ENCODE results near the gene DUSP19.

The DUSP19 gene

GRCh38 chr2:183049420-183049819 lies 29.1 kb upstream of the DUSP19 start:
- H3K4me3 ChIP-seq (ENCODE audit: control insufficient read depth, low read depth, low read length) = no peak overlapping the region
- TF ChIP-seq, protein P1, sequence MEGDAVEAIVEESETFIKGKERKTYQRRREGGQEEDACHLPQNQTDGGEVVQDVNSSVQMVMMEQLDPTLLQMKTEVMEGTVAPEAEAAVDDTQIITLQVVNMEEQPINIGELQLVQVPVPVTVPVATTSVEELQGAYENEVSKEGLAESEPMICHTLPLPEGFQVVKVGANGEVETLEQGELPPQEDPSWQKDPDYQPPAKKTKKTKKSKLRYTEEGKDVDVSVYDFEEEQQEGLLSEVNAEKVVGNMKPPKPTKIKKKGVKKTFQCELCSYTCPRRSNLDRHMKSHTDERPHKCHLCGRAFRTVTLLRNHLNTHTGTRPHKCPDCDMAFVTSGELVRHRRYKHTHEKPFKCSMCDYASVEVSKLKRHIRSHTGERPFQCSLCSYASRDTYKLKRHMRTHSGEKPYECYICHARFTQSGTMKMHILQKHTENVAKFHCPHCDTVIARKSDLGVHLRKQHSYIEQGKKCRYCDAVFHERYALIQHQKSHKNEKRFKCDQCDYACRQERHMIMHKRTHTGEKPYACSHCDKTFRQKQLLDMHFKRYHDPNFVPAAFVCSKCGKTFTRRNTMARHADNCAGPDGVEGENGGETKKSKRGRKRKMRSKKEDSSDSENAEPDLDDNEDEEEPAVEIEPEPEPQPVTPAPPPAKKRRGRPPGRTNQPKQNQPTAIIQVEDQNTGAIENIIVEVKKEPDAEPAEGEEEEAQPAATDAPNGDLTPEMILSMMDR (IDR thresholded peaks at IDR 0.05; ENCODE audit: control insufficient read depth, insufficient read depth, low read depth, low read length, missing control alignments) = no peak
- DNase-seq (ENCODE audit: low read depth) = no peak

DNA sequence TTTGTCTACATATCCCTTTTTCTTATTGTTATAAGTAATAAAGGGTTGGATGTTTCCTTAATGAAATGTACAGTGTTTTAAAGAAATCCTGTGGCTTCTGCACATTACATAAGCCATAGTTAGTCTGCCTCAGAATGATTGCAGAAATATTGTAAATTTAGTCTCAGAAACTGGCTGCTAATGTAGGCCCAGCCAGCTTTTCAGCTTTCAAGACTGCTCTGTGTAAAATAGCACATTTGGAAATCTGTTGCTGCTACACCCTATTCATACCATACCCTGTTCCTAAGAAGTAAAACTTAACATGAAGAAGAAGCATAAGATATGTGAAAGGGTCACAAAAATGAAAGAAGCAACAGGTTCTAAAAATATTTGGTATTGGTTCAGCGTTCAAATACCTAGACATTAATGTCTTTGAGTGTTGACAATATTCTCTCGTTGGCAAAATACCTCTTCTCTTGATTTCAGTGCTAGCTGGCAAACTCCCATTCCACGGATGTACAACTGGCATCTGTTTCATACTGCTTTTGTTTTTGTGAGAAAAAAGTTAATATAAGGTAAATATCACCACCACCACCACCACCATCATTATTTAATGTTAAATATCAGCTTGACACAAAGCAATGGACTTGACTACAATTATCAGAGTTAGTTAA lies 21.1 kb upstream of the DUSP19 start:
- no peak for DNase-seq (ENCODE audit: low read depth)
- TF ChIP-seq, protein P1 (IDR thresholded peaks at IDR 0.05; ENCODE audit: control insufficient read depth, insufficient read depth, low read depth, low read length, missing control alignments) = no peak
- no peak overlapping the region for H3K4me3 ChIP-seq (ENCODE audit: control insufficient read depth, low read depth, low read length)

DNA sequence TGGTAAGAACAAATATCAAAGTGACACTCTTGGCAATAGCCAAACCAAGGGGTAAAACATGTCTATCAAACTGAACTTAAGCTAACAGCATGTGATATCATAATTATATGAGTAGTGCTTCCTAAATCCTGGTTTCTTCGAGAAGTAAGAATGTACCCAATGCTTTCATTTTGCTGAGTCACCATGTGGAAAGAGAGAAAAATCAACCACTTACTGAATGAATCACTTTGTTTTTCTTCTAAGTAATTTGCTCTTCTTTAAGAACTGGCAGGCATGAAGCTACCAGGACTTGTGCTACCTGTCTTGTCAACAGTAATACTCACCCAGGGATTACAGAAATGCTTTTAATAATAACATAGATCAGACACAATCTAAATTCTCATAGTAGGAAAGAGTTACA lies 19.0 kb upstream of the DUSP19 start:
- no peak overlapping the region for H3K4me3 ChIP-seq (ENCODE audit: control insufficient read depth, low read depth, low read length)
- TF ChIP-seq, protein P1 (IDR thresholded peaks at IDR 0.05; ENCODE audit: control insufficient read depth, insufficient read depth, low read depth, low read length, missing control alignments) = no peak
- no peak for DNase-seq (ENCODE audit: low read depth)

GRCh38 chr2:183060571-183061231 lies 17.8 kb upstream of the DUSP19 start:
- TF ChIP-seq, protein P1 (IDR thresholded peaks at IDR 0.05; ENCODE audit: control insufficient read depth, insufficient read depth, low read depth, low read length, missing control alignments) = no peak
- no peak for DNase-seq (ENCODE audit: low read depth)
- H3K4me3 ChIP-seq (ENCODE audit: control insufficient read depth, low read depth, low read length) = no peak overlapping the region

DNA sequence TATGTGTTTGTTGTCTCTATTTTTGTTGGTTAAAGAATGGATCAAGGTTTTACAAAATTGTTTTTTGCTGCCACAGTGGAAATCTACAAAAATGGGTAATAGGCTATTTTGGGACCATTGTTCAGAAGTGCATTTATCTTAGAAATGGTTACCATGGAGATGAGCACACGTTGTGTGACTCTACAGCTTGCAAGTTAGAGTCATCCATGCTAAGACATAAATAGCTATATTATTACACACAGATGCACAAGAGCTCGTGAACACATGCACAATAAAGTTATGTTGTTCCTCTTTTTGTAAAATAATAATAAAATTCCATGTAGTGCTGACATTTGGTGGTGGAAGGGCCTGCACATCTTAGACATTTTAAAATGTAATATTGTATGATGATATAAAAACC lies 15.5 kb upstream of the DUSP19 start:
- TF ChIP-seq, protein P1 (IDR thresholded peaks at IDR 0.05; ENCODE audit: control insufficient read depth, insufficient read depth, low read depth, low read length, missing control alignments) = no peak
- DNase-seq (ENCODE audit: low read depth) = peak; percentile 34
- no peak overlapping the region for H3K4me3 ChIP-seq (ENCODE audit: control insufficient read depth, low read depth, low read length)

DNA sequence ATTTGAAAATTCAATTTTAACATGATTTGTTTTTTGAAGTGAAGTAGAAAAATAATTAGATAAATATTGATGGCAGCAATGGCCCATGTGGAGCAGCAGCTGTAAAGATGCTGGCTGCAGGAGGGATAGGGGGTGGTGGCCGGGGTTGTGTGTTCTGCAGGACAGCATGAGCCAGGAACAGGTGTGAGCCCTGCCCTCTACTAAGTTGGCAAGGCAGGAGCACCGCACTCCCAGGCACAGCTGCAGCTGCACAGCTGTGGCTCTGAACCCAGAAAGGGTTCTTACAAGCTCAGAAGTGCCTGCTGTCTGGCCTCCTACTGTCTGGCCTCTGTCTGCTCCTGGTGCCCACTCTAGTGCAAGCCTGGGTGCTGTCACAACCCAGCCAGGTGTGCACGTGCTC lies 10.0 kb upstream of the DUSP19 start:
- TF ChIP-seq, protein P1 (IDR thresholded peaks at IDR 0.05; ENCODE audit: control insufficient read depth, insufficient read depth, low read depth, low read length, missing control alignments) = no peak
- no peak for DNase-seq (ENCODE audit: low read depth)
- H3K4me3 ChIP-seq (ENCODE audit: control insufficient read depth, low read depth, low read length) = no peak overlapping the region
